Gastrocnemius medialis (tissue), 4 donors: ENCODE results near the gene CMPK1.

Source experiments
- CTCF ChIP-seq, 5 experiments: fragments of 450-650 bp in 3 of 5; fragments of 200-600 bp in 2 of 5; sonication (generic) in 2 of 5; IDR thresholded peaks in 4 of 5; conservative IDR thresholded peaks in 1 of 5; 1 replicate in 4 of 5; 2 replicates in 1 of 5; pipeline ENCODE4 v1.5.1; 2016 to 2019; ENCODE audit warnings: antibody characterized with exemption in 5 of 5, mild to moderate bottlenecking in 3 of 5, moderate library complexity in 3 of 5
- POLR2A ChIP-seq, 2 donors: fragments of 450-650 bp; IDR thresholded peaks; one replicate each; pipeline ENCODE4 v1.6.1; 2017; ENCODE audit warnings: antibody characterized with exemption in 2 of 2, mild to moderate bottlenecking in 2 of 2, moderate library complexity in 2 of 2

GRCh38 chr1:47386268-47386667 lies 52.7 kb downstream of the CMPK1 start:
- TF ChIP-seq CTCF (IDR thresholded peaks at IDR 0.05 in 4 of 5, conservative IDR thresholded peaks at IDR 0.05 in 1 of 5) (no peak), POLR2A (IDR thresholded peaks at IDR 0.05) (no peak)
